HCT116 (cell line): ENCODE results near the gene SLC4A4. TPM values are rescaled to one million over a fixed set of nuclear protein-coding genes. Genes with fewer than 3 reads are reported as not detected.

Experiments used
- ATAC-seq: fragments of 200-7000 bp; cut with Tn5 transposase; 2 replicates; pipeline ENCODE4 v1.9.1; 2020; ENCODE audit warnings: mild to moderate bottlenecking, moderate library complexity
- BruUV-seq: library from RNA; stranded (reverse); fragments of 400-500 nt; replicated peaks from 2 replicates; lab custom pipeline; 2021; lab: Mats Ljungman, UMichigan
- CTCF ChIA-PET: fragments of 300-600 bp; sonication (Branson Sonifier 250); formaldehyde crosslinking; loops from one replicate; lab custom pipeline; 2021; ENCODE audit warnings: antibody characterized with exemption; lab: Charles Lee
- POLR2A ChIA-PET: fragments of 300-600, 350-600 bp; sonication (Branson Sonifier 250); formaldehyde crosslinking; loops from one replicate; lab custom pipeline; 2021; ENCODE audit warnings: antibody characterized with exemption; lab: Charles Lee
- RAD21 ChIA-PET, 2 experiments: fragments of 300-600 bp; sonication (Branson Sonifier 250); formaldehyde crosslinking; loops; one replicate each; lab custom pipeline; 2023; ENCODE audit warnings: low total read pairs in 2 of 2; ENCODE audit not compliant: uncharacterized antibody in 2 of 2, unreplicated experiment in 2 of 2, low non-redundant PET in 1 of 2; lab: Charles Lee
- DNase-seq: peaks from one replicate; pipeline ENCODE4 v3.0.0-alpha.2; 2010; ENCODE audit warnings: low read depth, low spot score
- H2AFZ ChIP-seq: fragments of 200-600 bp; shearing (Covaris generic), sonication (generic); 2 replicates; pipeline ENCODE4 v1.6.1; 2017; ENCODE audit warnings: low read depth, mixed run types, mixed read lengths, antibody characterized with exemption, low read length; ENCODE audit not compliant: poor library complexity, severe bottlenecking
- H3K27ac ChIP-seq: 2 replicates; pipeline ENCODE4 v1.5.1; 2012; ENCODE audit warnings: low read depth, low read length
- H3K27me3 ChIP-seq: fragments of 200-600 bp; sonication (generic); 2 replicates; pipeline ENCODE4 v1.6.1; 2016; ENCODE audit warnings: mixed run types, low read length, mixed read lengths; ENCODE audit not compliant: insufficient read depth
- H3K36me3 ChIP-seq, 2 experiments: fragments of 200-500 bp in 1 of 2; fragments of 200-600 bp in 1 of 2; sonication (Bioruptor generic) in 1 of 2; sonication (generic) in 1 of 2; 2 replicates each; pipeline versions ENCODE4 v1.5.1 to v1.6.1; 2014 to 2016; ENCODE audit warnings: low read length in 2 of 2, inconsistent platforms in 1 of 2, mixed read lengths in 1 of 2, mixed run types in 1 of 2; ENCODE audit not compliant: insufficient read depth in 2 of 2, control insufficient read depth in 1 of 2
- H3K4me1 ChIP-seq, 2 experiments: fragments of 200-600 bp in 1 of 2; sonication (generic) in 1 of 2; 2 replicates each; pipeline versions ENCODE4 v1.5.1 to v1.6.1; 2012 to 2017; ENCODE audit warnings: low read length in 2 of 2, inconsistent platforms in 1 of 2, mild to moderate bottlenecking in 1 of 2, mixed read lengths in 1 of 2, mixed run types in 1 of 2, moderate library complexity in 1 of 2; ENCODE audit not compliant: insufficient read depth in 2 of 2, control insufficient read depth in 1 of 2
- H3K4me2 ChIP-seq: fragments of 200-600 bp; sonication (generic); 2 replicates; pipeline ENCODE4 v1.6.1; 2017; ENCODE audit warnings: mixed run types, low read length, mixed read lengths
- H3K4me3 ChIP-seq, 2 experiments: fragments of 200-600 bp in 1 of 2; sonication (generic) in 1 of 2; replicated peaks in 1 of 2; 2 replicates each; pipeline ENCODE4 v1.5.1; 2011 to 2016; ENCODE audit warnings: low read length in 2 of 2, control low read depth in 1 of 2, low read depth in 1 of 2, mild to moderate bottlenecking in 1 of 2, mixed read lengths in 1 of 2, mixed run types in 1 of 2
- H3K79me2 ChIP-seq: fragments of 200-600 bp; sonication (generic); 2 replicates; pipeline ENCODE4 v1.6.1; 2017; ENCODE audit warnings: mild to moderate bottlenecking, mixed run types, low read length, moderate library complexity, mixed read lengths; ENCODE audit not compliant: insufficient read depth
- H3K9ac ChIP-seq: fragments of 200-600 bp; sonication (generic); 2 replicates; pipeline ENCODE4 v1.6.1; 2016; ENCODE audit warnings: low read length, mixed read lengths
- H3K9me2 ChIP-seq: fragments of 200-600 bp; sonication (generic), shearing (Covaris generic); 2 replicates; pipeline ENCODE4 v1.6.1; 2017; ENCODE audit warnings: mixed run types, mild to moderate bottlenecking, moderate library complexity; ENCODE audit not compliant: insufficient read depth
- H3K9me3 ChIP-seq, 2 experiments: fragments of 200-500 bp in 1 of 2; fragments of 200-600 bp in 1 of 2; sonication (Bioruptor generic) in 1 of 2; sonication (generic) in 1 of 2; 2 replicates each; pipeline ENCODE4 v1.6.1; 2014 to 2017; ENCODE audit warnings: low read length in 2 of 2, mixed read lengths in 2 of 2, inconsistent platforms in 1 of 2, low read depth in 1 of 2, mild to moderate bottlenecking in 1 of 2, mixed run types in 1 of 2, moderate library complexity in 1 of 2; ENCODE audit not compliant: control insufficient read depth in 1 of 2, insufficient read depth in 1 of 2
- H4K20me1 ChIP-seq: fragments of 200-600 bp; sonication (generic), shearing (Covaris generic); 2 replicates; pipeline ENCODE4 v1.6.1; 2017; ENCODE audit warnings: mixed run types, mild to moderate bottlenecking, moderate library complexity; ENCODE audit not compliant: insufficient read depth
- EGR1 ChIP-seq: IDR thresholded peaks from 2 replicates; pipeline ENCODE4 v1.6.1; 2012; ENCODE audit warnings: low read depth
- ELF1 ChIP-seq: IDR thresholded peaks from 2 replicates; pipeline ENCODE4 v1.6.1; 2012; ENCODE audit warnings: low read depth, borderline replicate concordance
- EZH2phosphoT487 ChIP-seq: fragments of 200-600 bp; IDR thresholded peaks from 2 replicates; pipeline ENCODE4 v1.6.1; 2018; ENCODE audit warnings: antibody characterized with exemption, borderline replicate concordance
- JUND ChIP-seq: IDR thresholded peaks from 2 replicates; pipeline ENCODE4 v1.6.1; 2012
- POLR2A ChIP-seq: IDR thresholded peaks from 2 replicates; pipeline ENCODE4 v1.7.0; 2011; ENCODE audit warnings: borderline replicate concordance; ENCODE audit not compliant: insufficient read depth, insufficient read length; ENCODE audit errors: extremely low read depth
- POLR2AphosphoS5 ChIP-seq: IDR thresholded peaks from 2 replicates; pipeline ENCODE4 v1.6.1; 2011; ENCODE audit warnings: mild to moderate bottlenecking, low read depth, low read length, moderate library complexity
- RAD21 ChIP-seq: IDR thresholded peaks from 2 replicates; pipeline ENCODE4 v1.6.1; 2012; ENCODE audit warnings: low read depth, mild to moderate bottlenecking
- SIN3A ChIP-seq: IDR thresholded peaks from 2 replicates; pipeline ENCODE4 v1.6.1; 2012; ENCODE audit warnings: low read depth
- SP1 ChIP-seq: IDR thresholded peaks from 2 replicates; pipeline ENCODE4 v1.6.1; 2012; ENCODE audit warnings: low read depth
- SRF ChIP-seq: IDR thresholded peaks from 2 replicates; pipeline ENCODE4 v1.6.1; 2012; ENCODE audit warnings: low read depth
- TCF7L2 ChIP-seq: IDR thresholded peaks from 2 replicates; pipeline ENCODE4 v1.7.0; 2011; ENCODE audit warnings: borderline replicate concordance, inconsistent platforms; ENCODE audit not compliant: insufficient read depth, insufficient read length; ENCODE audit errors: extremely low read depth
- YY1 ChIP-seq: IDR thresholded peaks from 2 replicates; pipeline ENCODE4 v1.6.1; 2011; ENCODE audit warnings: low read length, low read depth, moderate library complexity, mild to moderate bottlenecking; ENCODE audit not compliant: insufficient replicate concordance; ENCODE audit errors: extremely low read depth
- ZNF274 ChIP-seq: fragments of 200-500 bp; sonication (Bioruptor generic); IDR thresholded peaks from 2 replicates; pipeline ENCODE4 v1.6.1; 2014; ENCODE audit warnings: mild to moderate bottlenecking, low read depth, low read length, inconsistent platforms
- intact Hi-C: fragments of 100-400 bp; cut with micrococcal nuclease; formaldehyde crosslinking; loops from 2 replicates; pipeline ENCODE4 v1.10.0; 2022
- total RNA-seq: library from RNA; stranded (reverse); gene quantifications from one replicate; pipeline ENCODE4 v1.2.1, GENCODE V29; 2021; ENCODE audit not compliant: unreplicated experiment
- TF ChIP-seq, protein P1 (sequence below), 3 experiments: fragments of 200-600 bp in 1 of 3; sonication (generic) in 1 of 3; IDR thresholded peaks in 2 of 3; conservative IDR thresholded peaks in 1 of 3; 2 replicates each; pipeline ENCODE4 v1.5.1; 2012 to 2017; ENCODE audit warnings: low read depth in 2 of 3, low read length in 2 of 3, antibody characterized with exemption in 1 of 3, borderline replicate concordance in 1 of 3, control low read depth in 1 of 3, mild to moderate bottlenecking in 1 of 3, mixed read lengths in 1 of 3, mixed run types in 1 of 3, moderate library complexity in 1 of 3; ENCODE audit not compliant: insufficient read depth in 1 of 3
- TF ChIP-seq, protein P2 (sequence below): IDR thresholded peaks from 2 replicates; pipeline ENCODE4 v1.6.1; 2012
- TF ChIP-seq, protein P3 (sequence below): IDR thresholded peaks from 2 replicates; pipeline ENCODE4 v1.6.1; 2012; ENCODE audit warnings: low read depth

The SLC4A4 gene
- total RNA-seq, 1 experiment from 2014 or later = 0.30 TPM

DNA sequence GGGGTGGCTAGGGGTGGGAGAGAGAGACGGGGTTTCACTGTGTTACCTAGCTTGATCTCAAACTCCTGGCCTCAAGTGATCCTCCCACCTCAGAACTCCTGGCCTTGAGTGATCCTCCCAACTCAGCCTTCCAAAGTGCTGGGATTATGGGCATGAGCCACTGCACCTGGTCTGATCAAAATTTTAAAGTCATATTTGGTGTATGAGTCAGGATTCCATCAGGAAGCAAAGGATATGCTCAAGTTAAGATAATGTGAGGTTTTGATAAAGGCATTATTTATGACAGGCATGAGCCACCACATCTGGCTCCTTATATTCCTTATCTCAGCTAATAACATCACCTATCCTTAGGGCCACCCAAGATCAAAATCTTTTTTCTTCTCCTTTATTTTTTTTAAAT, 182.0 kb downstream of the SLC4A4 start:
- CTCF ChIA-PET = no interaction called here
- no peak for ATAC-seq
- Histone ChIP-seq H3K9me2 (no peaks in the 10 kb centered on the region), H3K4me3 (no peak overlapping the region), H2AFZ (no peak overlapping the region), H3K79me2 (no peaks in the 10 kb centered on the region), H3K36me3 (no peaks in the 10 kb centered on the region), H3K4me2 (no peak overlapping the region), H3K9ac (no peak overlapping the region), H4K20me1 (no peaks in the 10 kb centered on the region), H3K27me3 (no peaks in the 10 kb centered on the region), H3K4me1 (no peaks in the 10 kb centered on the region), H3K27ac (no peak overlapping the region), H3K9me3 (no peaks in the 10 kb centered on the region)
- RAD21 ChIA-PET = no interaction called here
- intact Hi-C loops = no loop called here
- POLR2A ChIA-PET = no interaction called here
- BruUV-seq = no TSS peak
- TF ChIP-seq, protein P1, sequence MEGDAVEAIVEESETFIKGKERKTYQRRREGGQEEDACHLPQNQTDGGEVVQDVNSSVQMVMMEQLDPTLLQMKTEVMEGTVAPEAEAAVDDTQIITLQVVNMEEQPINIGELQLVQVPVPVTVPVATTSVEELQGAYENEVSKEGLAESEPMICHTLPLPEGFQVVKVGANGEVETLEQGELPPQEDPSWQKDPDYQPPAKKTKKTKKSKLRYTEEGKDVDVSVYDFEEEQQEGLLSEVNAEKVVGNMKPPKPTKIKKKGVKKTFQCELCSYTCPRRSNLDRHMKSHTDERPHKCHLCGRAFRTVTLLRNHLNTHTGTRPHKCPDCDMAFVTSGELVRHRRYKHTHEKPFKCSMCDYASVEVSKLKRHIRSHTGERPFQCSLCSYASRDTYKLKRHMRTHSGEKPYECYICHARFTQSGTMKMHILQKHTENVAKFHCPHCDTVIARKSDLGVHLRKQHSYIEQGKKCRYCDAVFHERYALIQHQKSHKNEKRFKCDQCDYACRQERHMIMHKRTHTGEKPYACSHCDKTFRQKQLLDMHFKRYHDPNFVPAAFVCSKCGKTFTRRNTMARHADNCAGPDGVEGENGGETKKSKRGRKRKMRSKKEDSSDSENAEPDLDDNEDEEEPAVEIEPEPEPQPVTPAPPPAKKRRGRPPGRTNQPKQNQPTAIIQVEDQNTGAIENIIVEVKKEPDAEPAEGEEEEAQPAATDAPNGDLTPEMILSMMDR (IDR thresholded peaks at IDR 0.05 in 2 of 3, conservative IDR thresholded peaks at IDR 0.05 in 1 of 3; ENCODE audit: borderline replicate concordance in 1 of 3, insufficient read depth in 1 of 3, low read depth in 2 of 3, low read length in 2 of 3) = no peak
- TF ChIP-seq SIN3A (no peak), TCF7L2 (no peak), EGR1 (no peak)
- DNase-seq = no peak

DNA sequence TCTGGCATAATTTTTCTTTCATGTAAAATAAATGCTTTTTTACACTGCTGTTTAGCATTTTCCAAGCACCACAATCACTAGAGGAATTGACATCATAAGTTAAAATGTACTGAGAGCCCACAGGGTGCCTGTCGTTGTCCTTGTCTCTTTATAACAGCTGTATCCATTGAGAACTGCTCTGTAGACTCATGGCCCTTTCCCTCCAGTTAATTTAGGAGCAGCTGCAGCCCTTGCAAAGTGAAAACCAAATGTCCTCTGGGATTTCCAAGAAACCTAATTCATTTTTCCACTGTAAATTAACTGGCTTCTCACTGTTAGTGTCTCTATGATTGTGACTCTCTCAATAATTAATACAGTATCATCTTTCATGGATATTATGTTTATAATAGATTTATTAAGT, 185.9 kb downstream of the SLC4A4 start:
- no TSS peak for BruUV-seq
- no peaks in the 10 kb centered on the region for H3K27me3 ChIP-seq
- no peaks in the 10 kb centered on the region for H3K36me3 ChIP-seq
- no peak overlapping the region for H3K9ac ChIP-seq
- no peak overlapping the region for H3K4me2 ChIP-seq
- no peaks in the 10 kb centered on the region for H3K4me1 ChIP-seq
- ATAC-seq (no peak), DNase-seq (no peak)
- H3K9me2 ChIP-seq = no peaks in the 10 kb centered on the region
- ChIA-PET CTCF (no interaction called here), POLR2A (no interaction called here), RAD21 (no interaction called here)
- H3K79me2 ChIP-seq = no peaks in the 10 kb centered on the region
- no peaks in the 10 kb centered on the region for H4K20me1 ChIP-seq
- intact Hi-C loops = no loop called here
- no peak overlapping the region for H3K4me3 ChIP-seq
- no peaks in the 10 kb centered on the region for H3K9me3 ChIP-seq
- no peak overlapping the region for H2AFZ ChIP-seq
- H3K27ac ChIP-seq = no peak overlapping the region
- TF ChIP-seq ZNF274 = no peak
- TF ChIP-seq, protein P2, sequence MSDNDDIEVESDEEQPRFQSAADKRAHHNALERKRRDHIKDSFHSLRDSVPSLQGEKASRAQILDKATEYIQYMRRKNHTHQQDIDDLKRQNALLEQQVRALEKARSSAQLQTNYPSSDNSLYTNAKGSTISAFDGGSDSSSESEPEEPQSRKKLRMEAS = no peak
- TF ChIP-seq JUND = no peak
- no peak for TF ChIP-seq EZH2phosphoT487
- no peak for TF ChIP-seq EGR1
- no peak for TF ChIP-seq SP1
- TF ChIP-seq RAD21 = no peak
- TF ChIP-seq TCF7L2 = no peak
- TF ChIP-seq SRF = no peak
- TF ChIP-seq, protein P3, sequence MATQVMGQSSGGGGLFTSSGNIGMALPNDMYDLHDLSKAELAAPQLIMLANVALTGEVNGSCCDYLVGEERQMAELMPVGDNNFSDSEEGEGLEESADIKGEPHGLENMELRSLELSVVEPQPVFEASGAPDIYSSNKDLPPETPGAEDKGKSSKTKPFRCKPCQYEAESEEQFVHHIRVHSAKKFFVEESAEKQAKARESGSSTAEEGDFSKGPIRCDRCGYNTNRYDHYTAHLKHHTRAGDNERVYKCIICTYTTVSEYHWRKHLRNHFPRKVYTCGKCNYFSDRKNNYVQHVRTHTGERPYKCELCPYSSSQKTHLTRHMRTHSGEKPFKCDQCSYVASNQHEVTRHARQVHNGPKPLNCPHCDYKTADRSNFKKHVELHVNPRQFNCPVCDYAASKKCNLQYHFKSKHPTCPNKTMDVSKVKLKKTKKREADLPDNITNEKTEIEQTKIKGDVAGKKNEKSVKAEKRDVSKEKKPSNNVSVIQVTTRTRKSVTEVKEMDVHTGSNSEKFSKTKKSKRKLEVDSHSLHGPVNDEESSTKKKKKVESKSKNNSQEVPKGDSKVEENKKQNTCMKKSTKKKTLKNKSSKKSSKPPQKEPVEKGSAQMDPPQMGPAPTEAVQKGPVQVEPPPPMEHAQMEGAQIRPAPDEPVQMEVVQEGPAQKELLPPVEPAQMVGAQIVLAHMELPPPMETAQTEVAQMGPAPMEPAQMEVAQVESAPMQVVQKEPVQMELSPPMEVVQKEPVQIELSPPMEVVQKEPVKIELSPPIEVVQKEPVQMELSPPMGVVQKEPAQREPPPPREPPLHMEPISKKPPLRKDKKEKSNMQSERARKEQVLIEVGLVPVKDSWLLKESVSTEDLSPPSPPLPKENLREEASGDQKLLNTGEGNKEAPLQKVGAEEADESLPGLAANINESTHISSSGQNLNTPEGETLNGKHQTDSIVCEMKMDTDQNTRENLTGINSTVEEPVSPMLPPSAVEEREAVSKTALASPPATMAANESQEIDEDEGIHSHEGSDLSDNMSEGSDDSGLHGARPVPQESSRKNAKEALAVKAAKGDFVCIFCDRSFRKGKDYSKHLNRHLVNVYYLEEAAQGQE = no peak
- TF ChIP-seq POLR2A = no peak
- no peak for TF ChIP-seq SIN3A
- TF ChIP-seq YY1 = no peak
- TF ChIP-seq ELF1 = no peak
- TF ChIP-seq POLR2AphosphoS5 = no peak
